GM12891 (cell line): ENCODE measurements around the gene CEMIP.

ENCODE experiments used
- PAX5 ChIP-seq: IDR thresholded peaks from 2 replicates; pipeline ENCODE4 v1.6.1; 2011; ENCODE audit warnings: low read length, moderate library complexity, mild to moderate bottlenecking; ENCODE audit not compliant: insufficient read depth, severe bottlenecking
- POLR2A ChIP-seq: IDR thresholded peaks from 2 replicates; pipeline ENCODE4 v1.6.1; 2011; ENCODE audit warnings: low read depth, low read length, control low read depth
- POLR2AphosphoS5 ChIP-seq: IDR thresholded peaks from 2 replicates; pipeline ENCODE4 v1.6.1; 2011; ENCODE audit warnings: low read depth, low read length, control low read depth

- TF ChIP-seq POLR2A, result no peak
- TF ChIP-seq POLR2AphosphoS5, result no peak
- no peak for TF ChIP-seq PAX5
These were observed 94.3 kb downstream of the CEMIP start for GRCh38 chr15:80873366-80873952.
